Lung (tissue), 12 donors: Measurements from ENCODE around the gene CDH13. TPM values are rescaled to one million over a fixed set of nuclear protein-coding genes. Genes with fewer than 3 reads are reported as not detected.
A peak's percentile ranks its signal among the peaks of the same experiment; 100 is the strongest.

Source experiments
- ATAC-seq: fragments of 200-7000 bp; cut with Tn5 transposase; one replicate; pipeline ENCODE4 v1.9.1; 2020; ENCODE audit warnings: moderate number of reproducible peaks; ENCODE audit not compliant: insufficient read depth, low FRiP score
- DNase-seq, 3 donors: peaks; one replicate each; pipeline ENCODE4 v3.0.0-alpha.2; 2013 to 2017
- H3K27ac ChIP-seq, 2 donors: one replicate each; pipeline ENCODE4 v1.5.1; 2013; ENCODE audit warnings: mild to moderate bottlenecking in 2 of 2, moderate library complexity in 2 of 2, control low read depth in 1 of 2, inconsistent platforms in 1 of 2, low read depth in 1 of 2, low read length in 1 of 2
- H3K27me3 ChIP-seq, 3 donors: one replicate each; pipeline ENCODE4 v1.5.1; 2013; ENCODE audit warnings: low read length in 2 of 3; ENCODE audit not compliant: control insufficient read depth in 3 of 3, insufficient read depth in 3 of 3
- H3K36me3 ChIP-seq, 4 donors: one replicate each; pipeline ENCODE4 v1.5.1; 2013; ENCODE audit warnings: low read length in 4 of 4, mild to moderate bottlenecking in 1 of 4, moderate library complexity in 1 of 4; ENCODE audit not compliant: control insufficient read depth in 4 of 4, insufficient read depth in 4 of 4
- H3K4me1 ChIP-seq, 5 donors: one replicate each; pipeline ENCODE4 v1.5.1; 2013; ENCODE audit warnings: low read length in 5 of 5, mild to moderate bottlenecking in 2 of 5, moderate library complexity in 1 of 5; ENCODE audit not compliant: control insufficient read depth in 5 of 5, insufficient read depth in 5 of 5
- H3K4me3 ChIP-seq: one replicate; pipeline ENCODE4 v1.5.1; 2013; ENCODE audit warnings: mild to moderate bottlenecking, control low read depth, moderate library complexity
- H3K9ac ChIP-seq, 2 donors: one replicate each; pipeline ENCODE4 v1.5.1; 2013; ENCODE audit warnings: low read length in 2 of 2, control low read depth in 1 of 2; ENCODE audit not compliant: insufficient read depth in 1 of 2
- H3K9me3 ChIP-seq, 4 donors: one replicate each; pipeline ENCODE4 v1.5.1; 2013; ENCODE audit warnings: low read length in 3 of 4, mild to moderate bottlenecking in 1 of 4, moderate library complexity in 1 of 4; ENCODE audit not compliant: control insufficient read depth in 4 of 4, insufficient read depth in 3 of 4
- CTCF ChIP-seq: IDR thresholded peaks from 2 replicates; pipeline ENCODE4 v1.5.1; 2012; ENCODE audit warnings: mild to moderate bottlenecking; ENCODE audit errors: control extremely low read depth, extremely low read depth
- WGBS, 2 donors: extraction: QIAGEN DNeasy Blood & Tissue Kit; methylation state at CpG; one replicate each; pipeline ENCODE4 v1.1.7; 2013; 5-methylcytosine and 5-hydroxymethylcytosine counted together
- polyA plus RNA-seq, 2 donors: library from polyadenylated mRNA; stranded (reverse); fragments of 200-250 nt; gene quantifications; one replicate each; pipeline ENCODE4 v1.2.1, GENCODE V29; 2013
- total RNA-seq, 2 donors: library from RNA; depleted of rRNA in 1 of 2; stranded (reverse); fragments of >200 nt in 1 of 2; gene quantifications; one replicate each; pipeline ENCODE4 v1.2.1, GENCODE V29; 2014 to 2021
- donor health status: control.
- donor health status: control.
- donor health status: Bipolar disorder and iron deficiency.
- donor health status: healthy.
- donor health status: DM: yes; HTN: yes; CAD: no.

Gene CDH13
- total and polyA plus RNA-seq, 4 donors: 2.1 to 12.3 (median 7.3) TPM

- Histone ChIP-seq H3K27me3 (no peaks in the 10 kb centered on the region), H3K9me3 (peaks cover 0 to 2% (median 0%) of the 10 kb centered on the region in 4 donors), H3K9ac (no peak overlapping the region), H3K4me3 (no peak overlapping the region), H3K4me1 (peaks cover 0 to 12% (median 0%) of the 10 kb centered on the region in 5 donors), H3K27ac (no peak overlapping the region), H3K36me3 (no peaks in the 10 kb centered on the region)
- WGBS, 2 donors: 54 to 62% methylated on average over 4 of the region's 4 CpGs
- no peak for TF ChIP-seq CTCF
- DNase-seq (peak in 2 of 3 donors; percentile 3 to 38), ATAC-seq (peak; percentile 45)
Measured at GRCh38 chr16:82895843-82896242, 269.1 kb downstream of the CDH13 start.

- ATAC-seq (no peak), DNase-seq (no peak)
- Histone ChIP-seq H3K27me3 (no peaks in the 10 kb centered on the region), H3K4me1 (no peaks in the 10 kb centered on the region), H3K36me3 (no peaks in the 10 kb centered on the region), H3K27ac (no peak overlapping the region), H3K9ac (no peak overlapping the region), H3K4me3 (no peak overlapping the region), H3K9me3 (no peaks in the 10 kb centered on the region)
- WGBS, 2 donors: 91 to 97% methylated on average over 2 of the region's 2 CpGs
- TF ChIP-seq CTCF: no peak
Measured at GRCh38 chr16:82899006-82899405, 272.2 kb downstream of the CDH13 start.

- Histone ChIP-seq H3K36me3 (no peaks in the 10 kb centered on the region), H3K9ac (no peak overlapping the region), H3K4me1 (no peaks in the 10 kb centered on the region), H3K4me3 (no peak overlapping the region), H3K9me3 (no peaks in the 10 kb centered on the region), H3K27me3 (no peaks in the 10 kb centered on the region), H3K27ac (no peak overlapping the region)
- DNase-seq: no peak
- TF ChIP-seq CTCF: no peak
- WGBS, 2 donors: 89 to 95% methylated on average over 4 of the region's 4 CpGs
- ATAC-seq: no peak
Measured at GRCh38 chr16:82899731-82900450, 273.1 kb downstream of the CDH13 start.
